Amniotic epithelial cell (primary cell): ENCODE data around the gene LINGO1.

Source experiments
- DNase-seq: peaks from one replicate; pipeline ENCODE4 v3.0.0-alpha.2; 2010; ENCODE audit warnings: low read depth

The LINGO1 gene

DNA sequence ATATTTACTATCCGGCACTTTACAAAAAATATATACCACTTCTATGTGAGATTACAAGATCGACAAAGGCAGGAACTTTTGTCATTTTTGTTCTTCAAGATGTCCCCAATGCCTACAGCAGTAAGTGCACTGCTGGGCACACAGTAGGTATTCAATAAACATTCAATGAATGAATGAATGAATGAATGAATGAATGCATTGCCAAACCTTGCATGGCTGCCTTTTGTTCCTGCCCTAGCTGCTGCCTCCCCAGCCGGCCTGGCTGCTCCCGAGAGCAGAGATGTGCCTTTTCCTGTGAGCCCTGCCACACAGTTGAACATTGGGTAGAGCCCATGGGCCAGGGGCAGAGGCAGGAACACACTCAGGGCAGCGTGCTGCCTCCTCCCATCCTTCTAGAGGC, 37.5 kb downstream of the LINGO1 start:
- no peak for DNase-seq

DNA sequence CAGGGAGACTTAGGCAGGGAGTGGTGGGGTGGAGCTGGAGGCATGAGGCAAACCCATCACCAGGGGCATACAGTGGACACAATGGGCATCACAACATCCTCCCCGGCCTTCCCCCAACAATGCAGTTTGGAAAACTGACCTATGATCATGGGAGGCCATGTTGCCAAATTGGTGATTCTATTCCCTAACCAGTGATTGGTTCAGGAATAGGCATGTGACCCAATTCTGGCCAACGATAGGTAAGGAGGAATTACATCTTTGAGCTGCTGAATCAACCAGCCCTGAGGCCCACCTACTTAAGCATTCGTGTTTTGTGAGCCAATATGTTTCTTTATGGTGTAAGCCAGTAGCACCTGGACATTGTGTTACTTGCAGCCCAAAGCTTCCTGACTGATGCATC, 40.0 kb downstream of the LINGO1 start:
- no peak for DNase-seq

DNA sequence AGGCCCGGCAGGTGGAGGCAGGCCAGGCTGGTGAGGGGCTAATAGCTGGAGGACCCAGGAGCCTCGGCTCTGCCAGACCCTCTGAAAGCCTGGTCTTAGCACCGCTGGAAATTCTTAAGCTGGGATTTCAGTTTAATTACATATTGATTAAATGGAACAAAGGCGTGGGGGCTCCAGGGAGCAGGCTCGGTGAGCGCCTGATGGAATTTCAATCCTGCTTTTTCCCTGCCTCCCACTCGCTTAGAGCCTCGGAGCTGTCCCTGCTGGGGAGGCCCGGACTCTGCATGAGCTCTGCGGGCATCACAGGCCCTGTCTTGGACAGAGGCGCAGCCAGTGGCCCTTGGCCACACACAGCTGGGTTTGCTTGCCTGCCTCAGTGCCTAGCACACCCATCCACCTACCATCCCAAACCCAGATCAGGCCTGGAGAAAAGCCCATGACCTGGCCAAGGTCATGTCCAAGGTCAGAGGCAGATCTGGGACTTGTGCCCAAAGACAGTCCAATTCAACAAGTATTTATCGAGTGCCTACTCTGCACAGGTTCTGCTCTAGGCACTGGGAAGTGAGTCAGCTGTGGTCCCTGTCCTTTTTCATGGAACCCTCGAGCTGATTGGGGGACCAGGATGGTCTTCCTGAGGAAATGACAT, 40.6 kb downstream of the LINGO1 start:
- no peak for DNase-seq

DNA sequence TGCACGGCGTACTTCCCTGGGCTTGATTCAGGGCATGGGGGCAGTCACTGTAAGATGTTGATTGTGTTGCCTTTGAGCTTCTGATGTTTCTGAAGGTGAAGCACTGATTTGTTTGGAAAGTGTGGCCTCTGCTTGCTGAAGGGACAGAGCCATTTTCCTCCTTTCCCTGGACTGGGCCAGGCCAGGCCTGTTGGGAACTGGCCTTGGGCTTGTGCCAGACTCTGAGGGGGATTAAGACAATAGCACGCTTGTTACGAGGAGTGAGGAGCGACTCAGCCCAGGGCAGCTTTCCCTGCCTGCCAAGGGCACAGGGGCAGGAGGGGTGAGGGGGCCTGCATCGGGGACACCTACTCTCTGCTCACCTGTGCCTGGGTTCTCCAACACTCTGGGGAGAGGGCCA, 42.9 kb downstream of the LINGO1 start:
- no peak for DNase-seq

DNA sequence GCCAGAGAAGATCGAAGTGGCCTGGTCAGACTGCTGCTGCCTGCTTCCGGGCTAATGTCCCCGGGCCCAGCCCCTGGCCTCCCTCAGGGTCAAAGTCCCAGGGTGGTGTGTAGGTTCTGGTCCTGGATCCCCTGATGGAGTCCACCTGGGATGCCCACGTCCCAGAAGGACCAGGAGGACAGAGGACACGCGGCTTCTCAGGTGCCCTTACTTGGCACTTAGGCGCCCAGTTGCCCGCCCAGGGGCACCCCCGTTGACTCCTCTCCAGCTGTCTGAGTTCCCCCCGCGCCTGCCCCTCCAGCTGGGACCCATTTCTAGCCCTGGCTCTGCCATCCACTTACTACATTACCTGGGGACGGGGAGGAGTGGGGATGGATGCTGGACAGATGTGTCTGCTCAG, 44.6 kb downstream of the LINGO1 start:
- DNase-seq: no peak

DNA sequence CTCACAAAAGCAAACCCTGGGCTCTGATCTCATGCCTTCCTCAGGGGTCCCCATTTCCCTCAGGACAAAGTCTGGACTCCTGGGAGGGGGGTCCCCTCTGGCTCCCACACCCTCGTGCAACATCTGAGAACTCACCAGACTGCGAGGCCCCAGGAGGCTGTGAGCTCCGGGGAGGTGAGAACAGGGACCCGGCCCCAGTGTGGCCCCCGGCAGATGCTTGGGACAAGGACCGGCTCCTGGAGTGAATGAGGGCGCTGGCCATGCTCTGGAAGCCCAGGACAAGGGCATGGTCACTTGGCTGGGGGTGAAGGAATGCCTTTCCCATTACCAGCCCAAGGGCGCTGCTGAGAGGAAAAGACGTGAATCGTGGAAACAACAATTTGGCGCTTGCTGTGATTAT, 48.0 kb downstream of the LINGO1 start:
- DNase-seq: no peak

DNA sequence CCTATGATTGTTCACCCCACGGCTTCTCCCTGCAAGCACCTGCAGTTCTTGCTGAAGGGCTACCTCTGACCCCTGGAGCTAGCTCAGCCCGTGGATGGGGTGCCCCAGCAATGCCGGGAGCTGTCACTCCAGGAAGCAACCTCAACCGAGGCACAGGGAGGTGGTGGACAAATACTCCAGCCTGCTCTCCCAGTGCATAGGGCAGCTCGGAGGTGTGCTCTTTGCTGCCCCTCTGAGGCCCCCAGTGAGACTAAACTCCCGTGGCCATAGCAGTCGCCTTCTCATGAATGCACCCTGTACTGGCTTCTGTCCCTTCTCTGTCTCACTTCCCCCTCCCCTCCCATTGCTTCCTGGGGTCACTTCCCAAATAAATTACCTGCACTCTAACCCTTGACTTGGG, 48.5 kb downstream of the LINGO1 start:
- DNase-seq: no peak

DNA sequence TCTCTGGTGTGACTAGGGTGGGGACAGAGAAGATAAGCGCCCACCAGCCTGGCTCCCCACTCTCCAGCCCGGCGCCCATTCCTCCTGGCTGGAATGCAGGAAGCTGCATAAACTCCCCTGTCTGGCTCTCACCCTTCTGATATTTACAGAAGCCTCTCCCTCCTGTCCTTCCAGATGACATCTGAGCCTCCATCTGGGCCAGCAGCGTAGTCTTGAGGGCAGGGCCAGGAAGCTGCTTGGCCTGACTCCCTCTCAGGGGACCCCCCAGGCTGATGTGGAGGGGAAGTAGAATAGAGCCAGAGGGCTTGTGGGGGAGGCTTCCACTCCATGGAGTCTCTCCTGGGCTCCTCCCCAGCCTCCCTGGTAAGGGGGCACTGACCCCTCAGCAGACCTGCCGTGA, 49.9 kb downstream of the LINGO1 start:
- DNase-seq: no peak

DNA sequence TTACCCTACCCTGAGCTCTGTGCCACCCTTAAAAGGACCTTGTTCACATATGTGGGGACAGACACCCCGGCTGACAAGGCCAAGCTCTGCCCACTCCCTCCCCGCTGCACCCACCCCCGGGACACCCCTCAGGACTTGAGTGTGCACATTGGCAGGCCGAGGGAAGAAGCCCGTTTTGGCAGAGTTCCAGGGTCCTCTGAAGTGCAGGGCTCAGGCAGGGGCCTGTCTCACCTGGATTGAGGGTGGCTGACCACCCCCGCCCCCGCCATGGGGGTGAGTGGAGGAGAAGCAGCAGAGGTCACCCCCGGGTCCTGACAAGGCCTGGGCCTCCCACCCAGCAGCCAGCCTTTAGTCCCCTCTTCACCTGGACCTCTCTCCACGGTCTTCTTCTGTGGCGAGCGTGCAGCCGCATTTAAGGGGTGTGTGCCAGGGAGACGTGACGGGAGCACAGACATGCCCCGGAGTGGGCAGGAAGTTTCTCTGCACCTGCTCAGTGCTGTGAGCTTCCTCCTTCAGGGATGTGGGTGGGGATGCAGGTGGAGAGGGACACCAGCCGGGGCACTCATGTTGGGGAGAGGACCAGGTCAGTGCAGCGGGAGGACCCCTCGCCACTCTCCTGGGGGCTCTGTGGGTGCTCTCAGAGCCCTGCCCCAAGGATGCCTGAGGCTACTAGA, 50.7 kb downstream of the LINGO1 start:
- no peak for DNase-seq

DNA sequence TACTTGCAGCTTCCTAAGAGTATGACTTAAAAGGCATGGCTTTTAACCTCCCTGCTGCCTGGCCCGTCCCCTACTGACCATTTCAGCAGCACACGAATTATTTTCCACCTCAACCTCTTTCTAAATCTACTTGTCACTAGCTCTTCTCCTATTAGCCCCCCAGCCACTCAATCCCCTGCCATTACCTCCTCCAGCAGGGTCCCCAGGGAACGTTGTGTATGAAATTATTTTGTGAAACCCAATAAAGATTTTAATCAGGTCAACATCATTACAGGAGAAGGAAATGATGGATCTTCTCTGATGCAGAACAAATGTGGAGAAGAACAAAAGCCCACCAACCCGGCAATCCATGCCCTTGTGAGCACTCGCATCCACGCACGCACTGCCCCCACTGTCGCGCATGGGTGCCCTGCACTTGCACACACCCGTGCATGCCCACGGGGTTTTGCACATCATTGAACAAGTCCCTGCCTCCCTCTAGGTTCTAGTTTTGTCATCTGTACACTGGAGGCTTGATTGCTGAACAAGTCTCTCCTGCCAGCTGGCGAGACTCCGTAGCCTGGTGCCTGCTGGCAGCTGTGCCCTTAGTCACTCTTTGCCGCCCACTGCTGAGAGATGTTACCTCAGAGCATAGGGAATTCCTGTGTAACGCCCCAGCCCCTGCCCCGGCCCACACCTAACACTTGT, 51.6 kb downstream of the LINGO1 start:
- DNase-seq: no peak

DNA sequence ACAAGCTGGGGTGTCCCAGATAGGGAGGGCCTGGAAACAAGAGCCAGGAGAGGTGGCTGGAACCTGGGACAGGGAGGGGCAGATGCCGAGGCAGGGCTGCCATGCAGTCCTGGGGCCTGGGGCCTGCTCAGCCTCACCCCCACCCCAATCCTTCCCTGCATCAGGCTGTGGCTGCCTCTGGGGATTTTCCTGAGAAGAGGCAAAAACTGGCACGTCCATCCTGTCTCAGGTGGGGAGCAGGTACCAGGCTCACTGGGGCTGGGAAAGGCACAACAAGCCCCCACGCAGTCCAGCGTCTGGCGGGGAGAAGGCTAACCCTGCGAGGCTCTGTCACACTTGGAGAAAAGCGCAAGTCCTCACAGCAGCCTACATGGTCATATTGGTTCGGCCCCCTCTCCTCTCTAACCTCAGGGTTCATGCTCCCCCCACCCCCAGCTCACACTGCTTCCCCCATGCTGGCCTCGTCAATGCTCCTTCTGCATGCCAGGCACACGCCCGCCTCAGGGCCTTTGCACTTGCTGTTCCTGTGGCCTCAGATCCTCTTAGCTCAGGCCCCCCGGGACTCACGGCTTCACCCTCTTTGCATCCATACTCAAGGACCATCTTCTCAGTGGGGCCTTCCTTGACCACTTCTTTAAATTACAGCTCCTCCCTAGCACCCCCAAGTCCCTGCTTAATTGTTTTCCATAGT, 53.1 kb downstream of the LINGO1 start:
- DNase-seq: no peak

DNA sequence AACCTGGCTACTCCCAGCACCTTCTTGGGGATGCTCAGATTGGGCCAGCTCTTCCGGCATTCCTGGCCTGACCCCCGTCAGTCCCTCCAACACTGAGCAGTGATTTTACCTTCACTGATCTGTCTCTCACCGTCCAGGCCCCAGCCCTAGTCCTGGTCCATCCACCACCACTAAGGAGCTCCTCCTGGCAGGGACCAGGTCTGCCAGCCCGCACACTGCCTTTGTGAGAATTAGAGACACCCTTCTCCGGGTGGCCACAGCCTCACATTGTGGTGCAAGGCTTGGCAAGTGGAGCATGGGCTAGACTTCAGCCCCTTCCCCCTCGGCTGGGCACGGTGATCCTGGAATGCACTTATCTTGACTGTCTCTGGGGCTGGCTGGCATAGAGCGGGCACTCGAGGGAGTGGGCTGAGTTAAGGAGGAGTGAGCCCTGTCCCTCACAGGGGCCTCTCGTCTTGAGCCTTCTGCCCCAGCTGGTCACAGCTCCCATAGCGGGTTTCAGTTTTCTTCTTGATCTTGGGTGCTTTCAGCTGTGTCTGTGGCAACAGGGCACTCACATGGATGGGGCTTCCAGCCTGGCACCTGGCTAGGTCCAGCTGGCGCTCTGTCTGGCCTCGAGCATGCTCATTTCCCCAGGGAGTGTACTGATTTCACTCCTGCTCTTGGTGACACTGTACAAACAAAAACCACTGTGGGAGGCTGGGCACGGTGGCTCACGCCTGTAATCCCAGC, 53.9 kb downstream of the LINGO1 start:
- DNase-seq: no peak

DNA sequence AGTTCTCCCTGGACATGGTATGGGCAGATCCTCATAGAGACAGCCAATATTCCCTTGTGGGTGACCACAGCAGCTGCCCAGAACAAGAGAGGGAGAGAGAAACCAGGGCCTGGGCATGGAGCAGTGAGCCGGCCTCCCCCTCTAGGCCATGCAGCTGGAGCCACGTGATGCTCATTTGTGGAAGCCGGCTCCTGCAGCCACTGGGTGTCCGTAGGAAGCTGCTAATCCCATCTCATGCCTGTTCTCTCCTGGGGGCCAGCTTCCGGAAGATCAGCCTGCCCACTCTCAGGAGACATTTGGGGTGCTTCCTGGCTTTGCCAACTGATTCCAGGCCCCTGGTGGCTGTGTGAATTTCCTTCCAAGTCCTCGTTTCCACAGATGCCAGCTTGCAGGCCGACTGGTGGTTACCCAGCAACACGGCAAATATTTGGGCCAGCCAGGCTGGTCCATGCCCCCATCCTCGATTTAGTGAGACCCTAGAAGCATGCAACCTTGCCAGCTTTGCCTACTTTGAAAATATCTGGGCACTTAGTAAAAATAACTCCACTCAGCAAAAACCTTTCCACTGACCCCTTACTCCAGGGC, 55.3 kb downstream of the LINGO1 start:
- no peak for DNase-seq

DNA sequence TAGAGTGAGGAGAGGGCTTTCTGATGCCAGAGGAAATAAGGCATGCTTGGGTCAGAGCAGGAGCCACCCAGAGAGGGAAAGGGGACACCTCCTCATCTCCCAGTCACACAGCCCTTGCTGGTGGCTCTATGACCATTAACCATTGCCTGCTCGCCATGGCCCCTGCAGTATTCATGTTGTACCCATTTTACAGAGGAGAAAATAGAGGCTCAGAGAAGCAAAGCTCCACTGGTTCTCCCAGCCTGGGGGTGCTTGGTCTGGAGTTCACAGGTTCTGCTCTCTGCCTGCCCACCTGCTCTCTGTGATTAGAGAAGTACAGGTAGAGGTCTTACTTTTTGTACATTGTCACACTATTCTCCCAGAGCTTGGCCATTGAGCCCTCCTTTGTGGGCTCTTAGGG, 56.2 kb downstream of the LINGO1 start:
- DNase-seq: no peak

DNA sequence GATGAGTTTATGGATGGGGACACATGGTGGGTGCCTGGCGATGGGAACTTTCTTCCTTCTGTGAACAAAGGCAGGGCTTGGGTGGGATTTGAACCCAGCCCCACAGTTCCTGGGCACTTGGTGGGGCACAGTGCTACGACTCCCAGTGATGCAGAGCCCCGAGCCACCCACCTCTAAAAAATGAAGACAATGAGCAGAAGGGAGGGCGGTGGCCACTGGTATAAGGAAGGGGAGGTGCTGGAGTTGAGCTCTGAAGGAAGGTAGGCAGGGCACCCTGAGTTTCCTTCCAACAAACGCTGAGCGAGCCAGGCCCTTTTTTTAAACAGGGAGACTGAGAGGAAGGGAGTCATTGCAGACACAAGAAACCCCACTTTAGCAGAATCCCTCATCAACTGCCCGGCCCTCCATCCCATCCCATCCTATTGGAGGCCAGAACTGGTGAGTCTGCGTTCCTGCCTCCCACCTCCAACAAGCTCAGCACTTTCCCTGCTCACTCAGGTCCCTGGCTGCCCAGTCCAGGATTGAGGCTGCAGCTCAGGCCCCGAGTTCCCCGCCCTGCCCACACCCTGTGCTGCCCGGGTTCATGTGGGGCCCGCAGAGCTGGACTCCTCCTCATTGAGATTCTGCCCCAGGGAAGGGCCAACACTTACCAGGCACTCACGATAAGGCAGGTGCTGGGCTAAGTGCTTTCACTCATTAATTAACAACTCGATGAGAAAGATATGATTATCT, 57.3 kb downstream of the LINGO1 start:
- DNase-seq: no peak

DNA sequence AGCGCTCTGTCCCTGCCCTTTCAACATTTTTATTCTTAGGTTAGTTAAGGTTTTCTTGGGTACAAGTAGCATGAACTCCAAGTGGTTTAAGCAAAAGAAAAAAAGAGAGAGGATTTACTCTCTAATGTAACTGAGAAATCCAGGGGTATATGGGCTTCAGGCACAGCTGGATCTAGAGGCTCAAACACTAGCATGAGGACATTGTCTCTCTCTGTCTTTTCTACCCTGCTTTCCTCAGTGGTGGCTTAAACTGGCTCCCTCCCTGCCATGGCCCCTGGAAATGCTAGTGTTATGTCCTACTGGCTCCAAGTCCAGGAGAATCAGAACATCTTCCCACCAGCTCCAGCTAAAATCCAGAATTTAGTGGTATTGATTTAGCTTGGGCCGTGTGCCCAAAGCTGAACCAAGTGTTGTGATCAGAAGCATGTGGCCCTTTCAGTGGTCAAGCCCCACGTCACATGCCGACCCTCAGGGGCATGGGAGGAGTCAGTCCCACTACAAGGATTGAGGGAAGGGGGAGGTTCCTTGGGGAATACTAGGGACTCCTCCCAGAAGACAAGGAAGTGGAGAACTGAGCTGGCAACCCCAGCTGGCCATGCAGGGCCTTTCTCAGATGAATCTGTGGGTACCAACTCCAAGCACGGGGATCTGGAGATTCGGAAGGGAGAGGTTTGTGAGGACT, 58.0 kb downstream of the LINGO1 start:
- no peak for DNase-seq

DNA sequence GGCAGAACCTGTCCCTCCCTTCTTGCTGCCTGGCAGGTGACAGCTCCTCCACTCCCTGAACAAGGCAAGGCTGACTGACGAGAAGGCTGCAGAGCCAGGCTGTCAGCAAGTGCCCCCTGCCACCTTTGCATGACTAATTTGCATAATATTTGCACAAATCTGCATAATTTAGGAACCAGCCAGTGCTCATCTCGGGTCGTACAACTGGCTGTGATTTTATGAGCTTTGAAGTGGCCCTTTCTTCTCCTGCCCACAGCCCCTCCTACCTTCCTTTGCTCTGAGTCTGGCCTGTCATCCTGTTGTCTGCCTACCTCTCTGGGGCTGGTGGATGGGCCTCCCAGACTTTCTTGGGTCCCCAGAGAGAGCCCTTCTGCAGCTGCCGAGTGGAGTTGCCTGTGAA, 58.9 kb downstream of the LINGO1 start:
- DNase-seq: no peak

DNA sequence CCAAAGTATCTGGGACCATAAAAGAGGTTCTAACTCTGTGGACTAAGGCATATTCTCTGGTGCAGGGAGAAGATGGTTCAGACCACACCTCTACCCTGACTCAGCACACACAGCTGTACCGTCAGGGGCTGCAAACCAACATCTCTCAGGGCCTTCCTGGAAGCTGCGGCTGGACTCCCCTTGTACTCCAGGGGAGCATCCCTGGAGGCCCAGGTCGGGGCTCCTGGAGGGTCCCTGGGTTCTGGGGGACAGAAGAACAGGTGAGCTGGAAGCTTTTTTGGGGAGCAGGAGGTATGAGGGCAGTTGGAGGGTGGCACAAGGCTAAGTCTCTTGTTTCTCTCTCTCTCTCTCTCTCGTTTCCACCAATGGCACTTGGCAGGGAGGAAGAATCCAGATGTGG, 60.5 kb downstream of the LINGO1 start:
- DNase-seq: no peak

DNA sequence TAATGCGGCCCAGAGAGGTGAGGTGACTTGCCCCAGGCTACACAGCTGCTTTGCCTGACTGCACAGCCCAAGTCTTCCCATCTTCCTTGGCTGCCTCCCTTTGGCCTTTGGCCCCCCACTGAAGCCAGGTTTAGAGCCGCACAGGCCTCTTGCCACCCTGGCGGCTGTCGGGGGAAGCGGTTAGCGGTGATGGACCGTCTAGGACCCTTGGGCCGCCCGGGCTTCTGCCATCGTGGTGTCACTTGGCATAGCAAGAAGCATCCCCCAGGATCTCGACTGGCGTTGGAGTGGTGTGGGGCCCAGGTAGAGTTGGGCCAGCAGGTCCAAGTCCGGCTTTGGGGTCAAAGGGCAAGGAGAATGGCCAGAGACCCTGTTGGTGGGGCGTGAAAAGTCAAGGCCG, 61.0 kb downstream of the LINGO1 start:
- DNase-seq: no peak

DNA sequence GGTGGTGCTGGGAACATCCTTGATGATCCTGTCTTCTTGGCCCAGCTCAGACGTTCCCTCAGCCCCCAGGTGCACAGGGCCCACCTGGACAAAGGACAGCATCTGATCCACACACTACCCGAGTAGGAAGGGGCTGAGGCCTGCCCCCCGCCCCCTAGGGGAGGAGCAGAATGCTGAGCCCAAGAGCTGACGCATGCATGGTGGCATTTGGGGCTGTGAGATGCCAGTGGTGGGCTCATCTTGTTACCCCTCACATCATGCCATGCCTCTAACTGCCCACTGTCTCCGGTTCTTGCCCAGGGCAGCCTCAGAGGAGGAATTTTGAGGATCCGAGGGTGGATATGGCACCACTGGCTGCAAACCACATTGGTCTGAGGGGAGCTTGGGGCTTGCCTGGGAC, 61.5 kb downstream of the LINGO1 start:
- DNase-seq: no peak

DNA sequence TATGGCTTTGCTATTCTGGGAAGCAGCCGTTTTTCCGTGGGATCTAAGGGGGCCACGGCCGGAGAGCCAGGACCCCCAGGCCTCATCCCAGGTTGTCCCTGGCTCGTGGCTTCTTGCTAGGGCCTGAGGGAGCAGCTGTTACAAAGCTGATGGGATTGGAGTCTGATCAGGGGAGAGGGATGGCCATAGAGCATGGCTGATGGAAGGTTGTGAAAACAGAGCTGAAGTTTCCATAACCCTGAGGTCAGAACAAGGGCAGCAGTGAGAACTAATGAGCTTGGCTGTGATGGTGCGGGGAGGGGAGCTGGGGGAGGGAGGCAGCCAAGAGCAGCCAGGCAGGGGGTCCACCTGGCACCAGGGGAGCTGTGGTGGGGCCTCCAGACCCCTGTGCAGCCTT, 63.0 kb downstream of the LINGO1 start:
- peak; percentile 66 for DNase-seq
